K562 (cell line): ENCODE data around the gene TRAF3IP3. TPM values are rescaled to one million over a fixed set of nuclear protein-coding genes. Genes with fewer than 3 reads are reported as not detected.

ENCODE experiments used
- BRF1 ChIP-seq: IDR thresholded peaks from 3 replicates; pipeline ENCODE4 v1.6.1; 2011; ENCODE audit warnings: borderline replicate concordance, mild to moderate bottlenecking; ENCODE audit not compliant: insufficient read length; ENCODE audit errors: extremely low read depth
- E2F3 ChIP-seq: fragments of 250-450 bp; sonication (Bioruptor Pico); IDR thresholded peaks from 2 replicates; pipeline ENCODE4 v1.4.0; 2020; ENCODE audit warnings: mild to moderate bottlenecking
- HBP1 ChIP-seq: fragments of 450-650 bp; formaldehyde crosslinking; IDR thresholded peaks from 2 replicates; pipeline ENCODE4 v1.4.0; 2022; ENCODE audit warnings: missing genetic modification characterization
- HMGXB4 ChIP-seq: sonication (generic); formaldehyde crosslinking; IDR thresholded peaks from 2 replicates; pipeline ENCODE4 v1.8.1; 2023; ENCODE audit warnings: mild to moderate bottlenecking, missing genetic modification reagents
- MLX ChIP-seq, 2 experiments: fragments of 450-650 bp in 1 of 2; sonication (generic) in 1 of 2; formaldehyde crosslinking; conservative IDR thresholded peaks; 2 replicates each; pipeline versions ENCODE4 v1.4.0 to v1.8.1; 2020 to 2022; ENCODE audit warnings: mild to moderate bottlenecking in 1 of 2, missing genetic modification reagents in 1 of 2
- PHF21A ChIP-seq: fragments of 450-650 bp; IDR thresholded peaks from 2 replicates; pipeline ENCODE4 v1.6.1; 2017; ENCODE audit warnings: low read depth, borderline replicate concordance
- PRMT5 ChIP-seq: sonication (generic); formaldehyde crosslinking; IDR thresholded peaks from 2 replicates; pipeline ENCODE4 v1.5.0; 2020; ENCODE audit warnings: missing genetic modification reagents
- SAFB ChIP-seq: fragments of 200-400 bp; formaldehyde crosslinking; IDR thresholded peaks from 2 replicates; pipeline ENCODE4 v1.6.1; 2017; ENCODE audit warnings: low read depth, low read length, borderline replicate concordance
- SNAPC5 ChIP-seq: fragments of 250-450 bp; sonication (Bioruptor Pico); IDR thresholded peaks from 2 replicates; pipeline ENCODE4 v1.8.0; 2021; ENCODE audit warnings: moderate library complexity, mild to moderate bottlenecking, inconsistent platforms
- STAT5A ChIP-seq: IDR thresholded peaks from 2 replicates; pipeline ENCODE4 v1.6.1; 2012; ENCODE audit warnings: low read length, inconsistent platforms, borderline replicate concordance
- TAF1 ChIP-seq: IDR thresholded peaks from 2 replicates; pipeline ENCODE4 v1.6.1; 2011; ENCODE audit warnings: mild to moderate bottlenecking, low read length, moderate library complexity; ENCODE audit not compliant: insufficient read depth, control insufficient read depth, severe bottlenecking; ENCODE audit errors: extremely low read depth
- TBL1XR1 ChIP-seq, 2 experiments: IDR thresholded peaks; 2 replicates each; pipeline ENCODE4 v1.6.1; 2012; ENCODE audit warnings: improper control_type of control experiment in 2 of 2, low read length in 2 of 2, mild to moderate bottlenecking in 1 of 2
- XRCC5 ChIP-seq: fragments of 200-400 bp; formaldehyde crosslinking; IDR thresholded peaks from 2 replicates; pipeline ENCODE4 v1.6.1; 2017; ENCODE audit warnings: low read depth, mild to moderate bottlenecking, low read length
- ZBTB33 ChIP-seq: sonication (generic); formaldehyde crosslinking; IDR thresholded peaks from 2 replicates; pipeline ENCODE4 v1.8.1; 2023; ENCODE audit warnings: mild to moderate bottlenecking, missing genetic modification reagents
- ZFX ChIP-seq: sonication (generic); formaldehyde crosslinking; IDR thresholded peaks from 2 replicates; pipeline ENCODE4 v1.8.0; 2022; ENCODE audit warnings: mild to moderate bottlenecking, missing genetic modification reagents, moderate library complexity
- ZNF197 ChIP-seq: fragments of 200-800 bp; sonication (Bioruptor generic); IDR thresholded peaks from 2 replicates; pipeline ENCODE4 v1.6.1; 2016; ENCODE audit warnings: low read depth, missing genetic modification characterization, missing compliant biosample characterization
- ZNF41 ChIP-seq: fragments of 250-450 bp; sonication (Bioruptor Pico); conservative IDR thresholded peaks from 2 replicates; pipeline ENCODE4 v1.4.0; 2020; ENCODE audit warnings: mild to moderate bottlenecking
- ZNF449 ChIP-seq: fragments of 250-450 bp; sonication (Bioruptor Pico); IDR thresholded peaks from 2 replicates; pipeline ENCODE4 v1.8.0; 2022; ENCODE audit warnings: moderate library complexity, mild to moderate bottlenecking, inconsistent platforms
- ZNF696 ChIP-seq: fragments of 250-450 bp; sonication (Bioruptor Pico); conservative IDR thresholded peaks from 2 replicates; pipeline ENCODE4 v1.4.0; 2020; ENCODE audit warnings: mild to moderate bottlenecking, moderate library complexity
- polyA plus RNA-seq, 8 experiments: library from polyadenylated mRNA; depleted of rRNA in 4 of 8; stranded (reverse) in 5 of 8; unstranded in 3 of 8; fragments of >200 nt; fragmentation: Nextera tagmentation in 2 of 8; fragmentation: Illumina TruSeq in 1 of 8; extraction: Ambion mirVana in 2 of 8; extraction: Trizol in 1 of 8; gene quantifications; 2 replicates each; pipeline versions ENCODE4 v1.2.1 to v1.2.3, GENCODE V29; 2011 to 2014; ENCODE audit warnings: inconsistent platforms in 1 of 8, missing spikeins in 1 of 8
- total RNA-seq, 7 experiments: library from RNA; depleted of rRNA in 6 of 7; stranded (reverse); fragments of >200 nt in 6 of 7; fragmentation: Illumina TruSeq in 2 of 7; extraction: Trizol in 2 of 7; gene quantifications; 2 replicates each; pipeline versions ENCODE4 v1.2.1 to v1.2.3, GENCODE V29; 2011 to 2021; ENCODE audit warnings: low replicate concordance in 1 of 7

TRAF3IP3 gene
- total and polyA plus RNA-seq, 9 of the 15 experiments (the other 6 are each of a cell fraction or from before 2014, with no cell fraction given), result 0.06 to 1.1 (median 0.31) TPM

GRCh38 chr1:209827384-209828262 is 71.8 kb downstream of the TRAF3IP3 start, which contains the start of gene UTP25 (continued):
- TF ChIP-seq TAF1 (peak; percentile 86), ZBTB33 (CRISPR knock-in tag) (no peak; the same call in 1 of the 2 replicates), XRCC5 (peak; percentile 81; the same call in 1 of the 2 replicates), SAFB (no peak), ZNF41 (no peak), STAT5A (peak; percentile 68), E2F3 (CRISPR knock-in tag) (no peak), MLX (CRISPR knock-in tag; conservative IDR thresholded peaks at IDR 0.05) (no peak), BRF1 (no peak), HBP1 (CRISPR knock-in tag) (no peak), TBL1XR1 (IDR thresholded peaks at IDR 0.05; ENCODE audit: low read length in 2 of 2) (no peak; a peak in 1 of 4 replicates), ZNF449 (CRISPR knock-in tag) (peak; percentile 57; the same call in 1 of the 2 replicates), ZNF696 (CRISPR knock-in tag) (no peak), PRMT5 (CRISPR knock-in tag) (no peak), SNAPC5 (no peak), PHF21A (no peak), ZFX (CRISPR knock-in tag) (peak; percentile 41; the same call in 1 of the 2 replicates), HMGXB4 (CRISPR knock-in tag) (peak; percentile 40; the same call in 1 of the 2 replicates), ZNF197 (CRISPR knock-in tag) (no peak)
